Measurements from ENCODE around the gene A2ML1. TPM values are rescaled to one million over a fixed set of nuclear protein-coding genes. Genes with fewer than 3 reads are reported as not detected.
"Not testable (repeated sequence)": the region's sequence is repeated elsewhere in the genome, so short reads cannot be mapped to it uniquely, and the experiment has no call there.

Gene A2ML1
- total RNA-seq, 1 donor: under 0.01 TPM

DNA sequence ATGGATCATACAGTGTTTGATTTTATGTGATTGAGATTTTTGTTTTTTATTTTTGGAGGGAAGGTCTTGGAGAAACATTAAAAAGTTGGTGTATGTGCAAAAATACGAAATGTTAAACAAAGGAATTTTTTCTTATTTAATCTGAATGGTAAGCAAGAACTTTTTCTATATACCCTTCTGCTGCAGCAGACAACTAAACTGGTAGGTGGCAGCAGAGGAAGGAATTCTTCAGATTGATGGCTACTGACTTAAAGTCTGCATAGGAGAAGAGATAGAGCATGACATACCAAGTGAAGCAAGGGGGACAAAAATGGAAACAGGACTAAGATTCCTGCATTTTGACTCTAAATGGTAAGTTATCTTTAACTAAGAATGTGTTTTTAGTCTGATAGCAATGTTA, 42.0 kb upstream of the A2ML1 start:
- peaks cover 5% of the 10 kb centered on the region for H3K36me3 ChIP-seq (ENCODE audit: insufficient read depth, low read length)
- H3K4me3 ChIP-seq (ENCODE audit: insufficient read depth, low read length): no peak overlapping the region
- H3K9me3 ChIP-seq (ENCODE audit: low read depth, low read length): no peaks in the 10 kb centered on the region
- DNase-seq (ENCODE audit: insufficient read length, low spot score, missing footprints): peak; percentile 82
- H4K20me1 ChIP-seq (ENCODE audit: insufficient read depth, low read length): no peaks in the 10 kb centered on the region
- no peak overlapping the region for H3K27ac ChIP-seq (ENCODE audit: low read depth, low read length)
- no peaks in the 10 kb centered on the region for H3K27me3 ChIP-seq (ENCODE audit: insufficient read depth, low read length)
- peak; percentile 44 for TF ChIP-seq CTCF (IDR thresholded peaks at IDR 0.05; ENCODE audit: extremely low read depth, low read depth, low read length)
- no peak overlapping the region for H3K4me2 ChIP-seq (ENCODE audit: insufficient read depth, low read length)
- H2AFZ ChIP-seq (ENCODE audit: low read length): no peak overlapping the region
- H3K79me2 ChIP-seq (ENCODE audit: insufficient read depth, low read length): no peaks in the 10 kb centered on the region
- no peaks in the 10 kb centered on the region for H3K4me1 ChIP-seq (ENCODE audit: insufficient read depth, low read length)

DNA sequence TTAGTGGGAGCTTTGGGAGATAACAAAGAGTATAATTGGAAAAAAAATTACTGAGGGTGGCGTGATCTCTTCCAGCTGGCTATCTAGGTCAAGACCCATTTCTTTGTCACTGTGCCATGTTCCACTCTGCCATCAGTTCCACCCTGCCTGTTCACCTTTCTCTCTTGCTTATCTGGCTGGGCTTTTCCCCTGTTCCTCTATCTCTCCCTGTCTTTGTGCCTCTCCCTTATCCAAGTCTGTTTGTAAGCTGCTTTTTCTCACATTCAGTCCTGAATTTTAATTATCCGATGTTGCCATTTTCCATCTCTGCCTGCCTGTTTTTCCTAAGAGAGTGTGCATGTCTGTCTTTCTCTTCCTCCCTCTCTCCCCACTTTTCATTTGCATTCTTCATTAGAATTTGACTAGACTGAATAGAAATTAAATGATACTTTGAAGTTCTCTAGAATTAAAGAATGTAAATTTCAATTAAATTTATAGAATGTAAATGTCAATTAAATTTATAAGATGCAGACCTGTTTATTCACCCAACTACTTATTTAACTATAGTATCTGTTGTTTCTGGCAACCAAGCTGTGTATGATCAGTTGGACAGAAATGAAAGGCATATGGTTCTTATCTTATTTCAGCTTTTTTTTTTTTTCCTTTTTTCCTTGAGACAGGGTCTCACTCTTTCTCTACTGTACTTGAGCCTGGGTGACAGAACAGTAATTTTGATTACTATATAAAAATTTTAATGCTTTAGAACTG, 40.9 kb upstream of the A2ML1 start:
- Histone ChIP-seq H3K4me3 (ENCODE audit: insufficient read depth, low read length) (no peak overlapping the region), H3K4me2 (ENCODE audit: insufficient read depth, low read length) (no peak overlapping the region), H2AFZ (ENCODE audit: low read length) (no peak overlapping the region), H3K79me2 (ENCODE audit: insufficient read depth, low read length) (no peaks in the 10 kb centered on the region), H3K36me3 (ENCODE audit: insufficient read depth, low read length) (peaks cover 5% of the 10 kb centered on the region), H3K9me3 (ENCODE audit: low read depth, low read length) (no peaks in the 10 kb centered on the region), H4K20me1 (ENCODE audit: insufficient read depth, low read length) (no peaks in the 10 kb centered on the region), H3K4me1 (ENCODE audit: insufficient read depth, low read length) (no peaks in the 10 kb centered on the region), H3K27ac (ENCODE audit: low read depth, low read length) (no peak overlapping the region), H3K27me3 (ENCODE audit: insufficient read depth, low read length) (no peaks in the 10 kb centered on the region)
- TF ChIP-seq CTCF (IDR thresholded peaks at IDR 0.05; ENCODE audit: extremely low read depth, low read depth, low read length): no peak
- DNase-seq (ENCODE audit: insufficient read length, low spot score, missing footprints): no peak

- H3K27me3 ChIP-seq (ENCODE audit: insufficient read depth, low read length): no peaks in the 10 kb centered on the region
- peaks cover 5% of the 10 kb centered on the region for H3K36me3 ChIP-seq (ENCODE audit: insufficient read depth, low read length)
- H3K4me2 ChIP-seq (ENCODE audit: insufficient read depth, low read length): no peak overlapping the region
- peak; percentile 58 for DNase-seq (ENCODE audit: insufficient read length, low spot score, missing footprints)
- no peaks in the 10 kb centered on the region for H3K79me2 ChIP-seq (ENCODE audit: insufficient read depth, low read length)
- H3K9me3 ChIP-seq (ENCODE audit: low read depth, low read length): no peaks in the 10 kb centered on the region
- H3K4me3 ChIP-seq (ENCODE audit: insufficient read depth, low read length): no peak overlapping the region
- TF ChIP-seq CTCF (IDR thresholded peaks at IDR 0.05; ENCODE audit: extremely low read depth, low read depth, low read length): no peak
- no peak overlapping the region for H2AFZ ChIP-seq (ENCODE audit: low read length)
- no peak overlapping the region for H3K27ac ChIP-seq (ENCODE audit: low read depth, low read length)
- no peaks in the 10 kb centered on the region for H3K4me1 ChIP-seq (ENCODE audit: insufficient read depth, low read length)
- H4K20me1 ChIP-seq (ENCODE audit: insufficient read depth, low read length): no peaks in the 10 kb centered on the region
Observed at GRCh38 chr12:8784290-8784888, 38.0 kb upstream of the A2ML1 start.

GRCh38 chr12:8785499-8785898, 36.9 kb upstream of the A2ML1 start:
- Histone ChIP-seq H3K4me3 (ENCODE audit: insufficient read depth, low read length) (no peak overlapping the region), H3K27ac (ENCODE audit: low read depth, low read length) (no peak overlapping the region), H3K4me2 (ENCODE audit: insufficient read depth, low read length) (no peak overlapping the region), H3K27me3 (ENCODE audit: insufficient read depth, low read length) (no peaks in the 10 kb centered on the region), H3K4me1 (ENCODE audit: insufficient read depth, low read length) (no peaks in the 10 kb centered on the region), H3K9me3 (ENCODE audit: low read depth, low read length) (no peaks in the 10 kb centered on the region), H3K36me3 (ENCODE audit: insufficient read depth, low read length) (peaks cover 5% of the 10 kb centered on the region), H2AFZ (ENCODE audit: low read length) (no peak overlapping the region), H3K79me2 (ENCODE audit: insufficient read depth, low read length) (no peaks in the 10 kb centered on the region), H4K20me1 (ENCODE audit: insufficient read depth, low read length) (no peaks in the 10 kb centered on the region)
- no peak for DNase-seq (ENCODE audit: insufficient read length, low spot score, missing footprints)
- TF ChIP-seq CTCF (IDR thresholded peaks at IDR 0.05; ENCODE audit: extremely low read depth, low read depth, low read length): no peak

GRCh38 chr12:8787206-8787605, 35.2 kb upstream of the A2ML1 start:
- not testable (repeated sequence) for H2AFZ ChIP-seq (ENCODE audit: low read length); H3K79me2 ChIP-seq (ENCODE audit: insufficient read depth, low read length); H3K4me2 ChIP-seq (ENCODE audit: insufficient read depth, low read length); H3K36me3 ChIP-seq (ENCODE audit: insufficient read depth, low read length); H3K27me3 ChIP-seq (ENCODE audit: insufficient read depth, low read length); H4K20me1 ChIP-seq (ENCODE audit: insufficient read depth, low read length); H3K4me3 ChIP-seq (ENCODE audit: insufficient read depth, low read length); H3K27ac ChIP-seq (ENCODE audit: low read depth, low read length); DNase-seq (ENCODE audit: insufficient read length, low spot score, missing footprints); H3K4me1 ChIP-seq (ENCODE audit: insufficient read depth, low read length); H3K9me3 ChIP-seq (ENCODE audit: low read depth, low read length)

DNA sequence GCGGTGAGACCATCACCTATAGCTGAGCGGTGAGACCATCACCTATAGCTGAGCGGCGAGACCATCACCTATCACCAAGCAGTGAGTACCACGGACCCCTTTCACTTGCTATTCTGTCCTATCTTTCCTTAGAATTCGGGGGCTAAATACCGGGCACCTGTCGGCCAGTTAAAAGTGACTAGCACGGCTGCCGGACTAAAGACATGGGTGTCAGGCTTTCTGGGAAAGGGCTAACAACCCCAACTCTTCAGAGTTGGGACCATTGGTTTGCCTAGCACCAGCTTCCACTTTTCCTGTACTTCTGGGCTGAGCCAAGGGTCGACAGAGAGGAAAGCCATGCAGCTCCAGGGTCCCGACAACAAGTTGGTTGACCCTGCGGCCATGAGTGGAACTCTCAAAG, 33.7 kb upstream of the A2ML1 start:
- H3K9me3 ChIP-seq (ENCODE audit: low read depth, low read length); H3K79me2 ChIP-seq (ENCODE audit: insufficient read depth, low read length); H3K4me1 ChIP-seq (ENCODE audit: insufficient read depth, low read length); H3K4me2 ChIP-seq (ENCODE audit: insufficient read depth, low read length); H2AFZ ChIP-seq (ENCODE audit: low read length); DNase-seq (ENCODE audit: insufficient read length, low spot score, missing footprints); H3K27ac ChIP-seq (ENCODE audit: low read depth, low read length); H4K20me1 ChIP-seq (ENCODE audit: insufficient read depth, low read length); H3K27me3 ChIP-seq (ENCODE audit: insufficient read depth, low read length); H3K36me3 ChIP-seq (ENCODE audit: insufficient read depth, low read length); H3K4me3 ChIP-seq (ENCODE audit: insufficient read depth, low read length): not testable (repeated sequence)

Data from osteoblast (primary cell).